ENCODE results near the gene ETHE1. TPM values are rescaled to one million over a fixed set of nuclear protein-coding genes. Genes with fewer than 3 reads are reported as not detected.
"Not testable (repeated sequence)": the region's sequence is repeated elsewhere in the genome, so short reads cannot be mapped to it uniquely, and the experiment has no call there.

The ETHE1 gene
- polyA plus RNA-seq, 1 experiment, result 104 TPM

DNA sequence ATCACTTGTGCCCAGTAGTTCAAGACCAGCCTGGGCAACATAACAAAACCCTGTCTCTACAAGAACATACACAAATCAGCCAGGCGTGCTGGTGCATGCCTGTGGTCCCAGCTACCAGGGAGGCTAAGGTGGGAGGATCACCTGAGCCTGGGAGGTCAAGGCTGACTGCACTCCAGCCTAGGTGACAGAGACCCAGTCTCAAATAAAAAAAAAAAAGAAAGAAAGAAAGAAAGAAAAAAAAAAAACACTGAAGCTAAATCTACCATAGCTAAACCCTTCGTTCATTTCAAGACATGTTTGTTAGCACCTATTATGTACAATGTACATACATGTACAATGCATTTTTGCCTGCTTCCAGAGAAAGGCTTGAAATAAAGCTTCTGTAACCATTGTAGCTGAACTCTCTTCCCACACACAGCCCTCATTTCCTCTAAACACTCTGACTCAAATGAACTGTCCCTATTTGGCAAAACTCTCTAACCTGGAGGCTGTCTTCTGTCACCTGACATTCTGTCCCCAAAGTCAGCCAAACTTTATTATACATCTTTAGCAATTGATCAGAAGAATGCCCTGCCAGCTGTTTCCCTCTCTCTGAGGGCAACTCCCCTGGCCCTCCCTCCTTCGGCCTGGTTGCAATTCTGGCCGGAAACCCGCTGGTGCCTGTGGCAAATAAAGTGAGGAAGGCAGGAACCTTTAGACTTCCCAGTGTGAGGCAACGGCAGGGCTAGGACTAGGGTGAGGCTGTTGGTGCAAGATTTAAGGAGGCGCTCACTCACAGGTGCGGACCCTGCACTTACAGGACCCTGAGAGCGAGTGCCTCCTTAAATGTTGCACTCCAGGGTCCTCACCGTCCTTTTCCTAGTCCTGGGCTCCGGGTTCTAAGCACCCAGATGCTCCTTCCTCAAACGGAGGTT, 1.8 kb downstream of the ETHE1 start:
- no peak for TF ChIP-seq CTCF (IDR thresholded peaks at IDR 0.05; ENCODE audit: low read depth, low read length)
- H3K9me3 ChIP-seq (ENCODE audit: control insufficient read depth, insufficient read depth, low read length), result no peaks in the 10 kb centered on the region
- peak overlapping the region; percentile 57 for H3K27ac ChIP-seq (ENCODE audit: low read depth, low read length)
- H3K27me3 ChIP-seq (ENCODE audit: control insufficient read depth, insufficient read depth, low read length), result no peaks in the 10 kb centered on the region
- POLR2A ChIA-PET, result interaction anchor here (0.6 to 1.0 kb wide), 4 partner anchors 15 to 205 kb away, joined by 3 to 4 read pairs (median 3); partner anchors contain the start of gene PHLDB3
- CTCF ChIA-PET, result interaction anchor here (0.5 to 11.1 kb wide), 5 partner anchors 23 to 80 kb away, joined by 4 to 385 read pairs (median 4); no protein-coding TSS in a partner anchor
- peak overlapping the region; percentile 86 for H3K4me3 ChIP-seq (ENCODE audit: low read depth, low read length)
- DNase-seq (ENCODE audit: low read depth, low spot score), result no peak

DNA sequence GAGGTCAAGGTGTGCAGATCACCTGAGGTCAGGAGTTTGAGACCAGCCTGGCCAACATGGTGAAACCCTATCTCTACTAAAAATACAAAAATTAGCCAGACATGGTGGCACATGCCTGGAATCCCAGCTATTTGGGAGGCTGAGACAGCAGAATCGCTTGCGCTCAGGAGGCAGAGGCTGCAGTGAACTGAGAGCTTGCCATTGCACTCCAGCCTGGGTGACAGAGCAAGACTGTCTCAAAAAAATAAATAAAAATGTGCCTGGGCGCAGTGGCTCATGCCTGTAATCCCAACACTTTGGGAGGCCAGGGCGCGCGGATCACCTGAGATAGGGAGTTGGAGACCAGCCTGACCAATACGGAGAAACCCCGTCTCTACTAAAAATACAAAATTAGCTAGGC, 3.3 kb downstream of the ETHE1 start:
- H3K27me3 ChIP-seq (ENCODE audit: control insufficient read depth, insufficient read depth, low read length); H3K9me3 ChIP-seq (ENCODE audit: control insufficient read depth, insufficient read depth, low read length); POLR2A ChIA-PET; H3K27ac ChIP-seq (ENCODE audit: low read depth, low read length); H3K4me3 ChIP-seq (ENCODE audit: low read depth, low read length); DNase-seq (ENCODE audit: low read depth, low spot score): not testable (repeated sequence)
- CTCF ChIA-PET, result interaction anchor here (1.4 to 11.1 kb wide), 2 partner anchors 32 to 78 kb away, joined by 7 to 385 read pairs; no protein-coding TSS in a partner anchor

GRCh38 chr19:43522929-43523328, 4.1 kb downstream of the ETHE1 start:
- H3K9me3 ChIP-seq (ENCODE audit: control insufficient read depth, insufficient read depth, low read length), result no peaks in the 10 kb centered on the region
- no peak for DNase-seq (ENCODE audit: low read depth, low spot score)
- no peak overlapping the region for H3K27ac ChIP-seq (ENCODE audit: low read depth, low read length)
- ChIA-PET CTCF (interaction anchor here (0.6 to 11.1 kb wide), 3 partner anchors 8 to 90 kb away, joined by 3 to 385 read pairs (median 3); no protein-coding TSS in a partner anchor), POLR2A (no interaction called here)
- no peak overlapping the region for H3K4me3 ChIP-seq (ENCODE audit: low read depth, low read length)
- no peaks in the 10 kb centered on the region for H3K27me3 ChIP-seq (ENCODE audit: control insufficient read depth, insufficient read depth, low read length)
- no peak for TF ChIP-seq CTCF (IDR thresholded peaks at IDR 0.05; ENCODE audit: low read depth, low read length)

DNA sequence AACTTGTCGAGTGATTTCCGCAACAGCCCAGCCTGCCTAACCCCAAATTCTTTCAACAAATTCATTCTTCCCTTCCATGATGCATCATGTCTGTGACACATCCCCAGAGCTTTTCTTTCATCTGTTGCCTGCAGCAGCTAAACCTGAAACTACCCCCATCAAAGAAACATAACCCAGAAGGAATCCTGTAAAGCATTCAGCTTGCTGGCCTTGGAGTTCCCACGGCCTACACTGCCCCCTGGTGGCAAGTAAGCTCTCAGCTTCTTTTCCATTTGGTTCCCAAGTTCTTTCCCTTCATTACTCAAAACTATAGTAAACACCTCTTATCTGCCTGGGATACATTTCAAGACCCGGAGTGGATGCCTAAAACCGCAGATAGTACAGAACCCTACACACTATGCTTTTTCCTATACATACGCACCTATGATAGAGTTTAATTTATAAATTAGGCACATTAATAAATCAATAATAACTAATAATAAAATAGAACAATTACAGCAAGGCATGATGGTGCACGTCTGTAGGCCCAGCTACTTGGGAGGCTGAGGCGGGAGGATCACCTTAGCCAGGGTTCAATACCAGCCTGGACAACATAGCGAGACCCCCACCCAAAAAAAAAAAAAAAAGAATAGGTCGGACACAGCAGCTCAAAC, 7.4 kb downstream of the ETHE1 start:
- H3K9me3 ChIP-seq (ENCODE audit: control insufficient read depth, insufficient read depth, low read length), result no peaks in the 10 kb centered on the region
- DNase-seq (ENCODE audit: low read depth, low spot score), result peak; percentile 94
- peak; percentile 89 for TF ChIP-seq CTCF (IDR thresholded peaks at IDR 0.05; ENCODE audit: low read depth, low read length)
- POLR2A ChIA-PET, result interaction anchor here (0.6 to 1.8 kb wide), 7 partner anchors 10 to 443 kb away, joined by 3 to 13 read pairs (median 4); partner anchors contain the start of gene ZNF575
- H3K27me3 ChIP-seq (ENCODE audit: control insufficient read depth, insufficient read depth, low read length), result no peaks in the 10 kb centered on the region
- H3K4me3 ChIP-seq (ENCODE audit: low read depth, low read length), result no peak overlapping the region
- CTCF ChIA-PET, result interaction anchor here (0.6 to 11.1 kb wide), 36 partner anchors 9 to 953 kb away, joined by 3 to 385 read pairs (median 6); partner anchors contain the start of genes ETHE1, PHLDB3, PLAUR and ZNF575
- no peak overlapping the region for H3K27ac ChIP-seq (ENCODE audit: low read depth, low read length)

DNA sequence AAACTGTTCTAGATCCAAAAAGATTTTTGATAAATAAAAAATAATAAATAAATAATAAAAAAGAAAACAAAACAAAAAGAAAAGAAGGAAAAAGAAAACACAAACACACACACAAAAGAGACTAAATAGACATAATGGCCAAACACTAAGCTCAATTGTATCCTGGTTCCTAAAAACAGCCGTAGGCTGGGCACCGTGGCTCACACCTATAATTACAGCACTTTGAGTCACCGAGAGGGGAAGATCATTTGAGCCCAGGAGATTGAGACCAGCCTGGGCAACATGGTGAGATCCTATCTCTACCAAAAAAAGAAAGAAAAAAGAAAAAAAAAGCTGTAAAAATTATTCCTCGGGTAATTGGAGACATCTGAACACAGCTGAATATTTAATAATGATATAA, 8.9 kb downstream of the ETHE1 start:
- no peaks in the 10 kb centered on the region for H3K27me3 ChIP-seq (ENCODE audit: control insufficient read depth, insufficient read depth, low read length)
- H3K27ac ChIP-seq (ENCODE audit: low read depth, low read length), result no peak overlapping the region
- no peak for TF ChIP-seq CTCF (IDR thresholded peaks at IDR 0.05; ENCODE audit: low read depth, low read length)
- CTCF ChIA-PET, result interaction anchor here (0.6 to 11.1 kb wide), 9 partner anchors 10 to 414 kb away, joined by 3 to 385 read pairs (median 10); partner anchors contain the start of gene ETHE1
- H3K9me3 ChIP-seq (ENCODE audit: control insufficient read depth, insufficient read depth, low read length), result no peaks in the 10 kb centered on the region
- POLR2A ChIA-PET, result interaction anchor here (0.7 kb wide), 1 partner anchor 8 kb away, joined by 3 read pairs; no protein-coding TSS in a partner anchor
- H3K4me3 ChIP-seq (ENCODE audit: low read depth, low read length), result no peak overlapping the region
- no peak for DNase-seq (ENCODE audit: low read depth, low spot score)

GRCh38 chr19:43512399-43512798, 14.6 kb downstream of the ETHE1 start:
- CTCF ChIA-PET, result interaction anchor here (0.6 kb wide), 1 partner anchor 811 kb away, joined by 3 read pairs; no protein-coding TSS in a partner anchor
- H3K27me3 ChIP-seq (ENCODE audit: control insufficient read depth, insufficient read depth, low read length); H3K9me3 ChIP-seq (ENCODE audit: control insufficient read depth, insufficient read depth, low read length); POLR2A ChIA-PET; H3K27ac ChIP-seq (ENCODE audit: low read depth, low read length); DNase-seq (ENCODE audit: low read depth, low spot score); H3K4me3 ChIP-seq (ENCODE audit: low read depth, low read length): not testable (repeated sequence)

Measured in AG04450 (cell line).